NCI-H2081 (cell line): ENCODE measurements around the gene FBXL20.

ENCODE experiments used
- DNase-seq, 2 experiments: peaks; one replicate each; lab custom pipeline; 2025; lab: John Stamatoyannopoulos, UW

The FBXL20 gene

DNA sequence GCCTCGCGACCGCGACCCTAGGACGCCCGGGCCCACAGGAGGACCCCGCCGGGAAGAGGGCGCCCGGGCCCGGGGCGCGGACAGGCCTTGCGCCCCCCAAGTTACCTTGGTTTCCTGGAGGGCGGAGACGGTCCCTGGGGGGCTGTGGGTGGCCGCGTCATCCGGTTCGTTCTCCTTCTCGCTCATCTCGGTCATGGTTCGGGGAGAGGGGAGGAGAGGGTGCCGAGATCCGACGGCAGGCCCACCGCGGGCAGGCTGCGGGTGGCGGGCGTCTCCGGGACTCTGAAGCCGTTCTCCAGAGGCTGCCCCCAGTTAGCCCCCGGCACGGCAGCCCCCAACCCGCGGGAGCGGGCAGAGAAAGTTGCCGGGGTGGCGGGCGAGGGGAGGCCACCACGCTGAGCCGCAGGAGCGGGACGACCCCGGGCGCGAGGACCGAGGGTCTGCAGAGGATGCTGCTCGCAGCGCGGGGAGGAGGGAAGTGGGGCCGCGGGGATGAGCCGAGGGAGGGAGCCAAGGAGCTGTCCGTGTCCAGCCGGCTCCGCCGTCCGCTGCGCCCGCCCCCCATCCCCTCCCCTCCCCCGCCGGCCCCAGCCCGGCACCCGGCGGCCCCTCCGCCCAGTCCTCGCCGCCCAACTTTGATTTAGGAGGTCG is 176.0 kb downstream of the FBXL20 start, which contains the start of gene STAC2:
STAC2 (minus strand) TSS at position 638 of the 651 bp plus-strand sequence; CDS start at position 195, 443 bp downstream.
- no peak for DNase-seq

DNA sequence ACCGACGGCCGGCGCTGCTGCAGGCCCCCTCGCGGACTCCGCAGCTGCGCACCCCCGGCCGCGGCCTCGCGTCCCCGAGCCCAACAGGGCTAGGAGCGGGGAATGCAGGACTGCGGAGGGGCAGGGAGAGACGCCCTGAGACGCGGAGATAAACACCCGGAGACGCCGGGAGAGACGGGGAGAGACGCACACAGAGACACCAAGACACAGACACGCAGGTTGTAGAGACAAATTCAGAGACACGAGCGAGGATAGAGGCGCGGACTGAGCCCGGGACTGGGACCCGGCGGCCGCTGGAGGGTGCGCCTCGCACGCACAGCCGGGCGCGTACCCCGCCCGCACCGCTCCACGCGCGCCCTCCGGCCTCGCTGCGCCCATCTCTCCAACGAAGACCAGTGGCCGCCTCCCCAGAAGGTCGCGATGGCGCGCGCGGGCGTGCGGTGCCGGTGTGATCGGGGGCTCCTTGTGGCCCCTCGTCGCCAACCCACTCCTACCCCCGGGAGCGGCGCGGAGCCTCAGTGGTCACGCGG is 176.6 kb downstream of the FBXL20 start:
- no peak for DNase-seq

DNA sequence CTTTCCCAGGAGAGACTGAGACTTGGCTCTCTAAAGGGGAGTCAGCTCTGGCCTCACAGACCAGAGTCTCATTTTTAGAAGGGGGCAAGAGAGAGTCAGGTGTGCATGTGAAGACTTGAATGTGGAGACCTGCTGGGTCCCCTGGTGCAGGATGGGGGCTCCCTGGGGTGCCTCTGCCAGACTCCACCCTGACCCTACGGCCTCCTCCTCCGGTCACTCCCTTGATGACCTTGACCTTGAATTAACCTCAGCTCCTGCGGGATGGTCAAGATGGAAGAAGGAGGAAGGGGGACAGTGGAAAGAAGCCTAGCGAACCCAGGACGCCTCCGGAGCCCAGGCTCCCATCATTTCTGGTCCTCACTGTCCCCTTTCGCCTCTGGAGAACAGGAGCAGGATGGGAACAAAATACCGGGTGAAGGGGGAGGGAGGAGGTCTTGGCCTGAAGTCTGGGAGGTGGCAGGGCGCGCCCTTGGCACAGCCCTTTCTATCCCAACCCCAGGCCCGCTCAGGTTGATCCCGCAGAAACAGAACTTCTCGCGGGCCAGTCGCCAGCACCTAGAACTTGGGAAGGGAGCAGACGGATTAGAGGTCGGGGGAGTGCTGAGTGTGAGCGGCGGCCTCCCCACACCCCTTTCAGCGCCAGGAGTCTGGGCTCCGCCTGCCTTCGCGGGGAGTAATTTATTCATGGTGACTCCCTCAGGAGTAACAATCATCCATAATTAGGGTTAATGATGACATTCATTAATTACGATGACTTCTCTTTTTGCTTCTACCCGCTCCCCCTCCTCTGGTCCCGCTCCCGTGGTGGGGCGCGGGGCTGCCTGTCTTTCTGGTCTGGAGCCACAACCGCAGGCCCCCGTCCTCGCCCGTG is 177.3 kb downstream of the FBXL20 start:
- DNase-seq, result no peak

DNA sequence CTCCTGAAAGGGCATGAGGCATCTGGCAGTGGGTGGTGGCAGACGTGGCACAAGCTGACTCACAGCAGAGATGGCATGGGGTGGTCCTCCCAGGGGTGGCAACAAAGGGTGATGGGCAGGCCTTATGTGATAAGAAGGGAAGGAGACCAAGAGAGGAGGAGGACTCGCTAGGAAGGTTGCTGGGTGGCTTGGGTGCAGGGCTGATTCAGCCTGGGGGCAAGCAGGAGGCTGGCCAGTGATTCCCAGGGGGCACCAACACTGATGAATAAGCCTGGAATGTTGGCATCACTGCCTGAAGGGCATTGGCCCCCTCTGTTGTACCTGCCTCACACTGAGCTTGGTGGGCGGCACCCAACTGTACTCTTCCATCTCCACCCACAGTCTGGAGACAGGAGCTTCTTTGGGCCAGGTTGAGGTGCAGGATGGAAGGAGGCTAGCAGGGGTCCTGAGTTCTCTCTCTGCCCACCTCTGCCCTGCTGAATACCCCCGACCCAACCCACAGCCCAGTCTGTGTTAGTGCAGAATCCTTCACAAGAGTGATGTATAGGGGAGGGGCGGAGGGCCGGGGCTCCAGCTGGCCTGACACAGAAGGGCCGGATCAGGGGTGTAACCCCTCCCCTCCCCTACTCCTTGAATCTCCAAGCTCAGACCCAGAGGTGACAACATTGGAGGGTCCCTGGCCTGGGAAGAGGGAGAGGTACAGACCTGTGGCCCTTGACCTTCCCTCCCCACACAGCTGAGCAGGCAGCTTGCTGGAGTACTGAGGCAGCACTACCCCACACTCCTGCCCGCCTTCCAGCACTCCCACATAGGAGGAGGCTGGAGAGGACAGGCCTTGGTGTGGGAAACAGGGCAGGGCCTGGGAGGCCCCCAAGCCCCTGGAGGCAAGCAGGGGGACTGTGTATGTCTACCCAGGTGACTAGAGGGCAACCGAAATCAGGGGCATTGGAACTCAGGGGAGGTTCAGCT is 178.3 kb downstream of the FBXL20 start:
- DNase-seq, result no peak

- DNase-seq, result no peak
Measured at GRCh38 chr17:39222151-39222550, 179.3 kb downstream of the FBXL20 start.

DNA sequence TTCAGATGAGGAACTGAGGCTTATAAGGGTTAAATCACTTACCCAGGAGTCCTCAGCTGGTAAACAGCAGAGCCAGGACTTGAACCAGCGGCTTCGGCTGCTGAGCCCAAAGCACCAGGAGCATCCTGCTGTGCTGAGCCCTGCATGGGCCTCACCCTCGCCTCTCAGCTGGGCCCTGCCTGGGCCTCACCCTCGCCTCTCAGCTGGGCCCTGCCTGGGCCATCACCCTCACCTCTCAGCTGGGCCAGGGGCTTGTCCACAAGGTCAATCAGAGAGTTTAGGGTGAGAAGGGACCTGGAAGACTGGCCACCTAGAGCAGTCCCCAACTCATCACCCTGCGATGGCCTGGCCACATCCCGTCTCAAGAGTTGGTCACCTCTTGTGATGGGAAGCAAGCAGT is 179.9 kb downstream of the FBXL20 start:
- DNase-seq, result no peak

DNA sequence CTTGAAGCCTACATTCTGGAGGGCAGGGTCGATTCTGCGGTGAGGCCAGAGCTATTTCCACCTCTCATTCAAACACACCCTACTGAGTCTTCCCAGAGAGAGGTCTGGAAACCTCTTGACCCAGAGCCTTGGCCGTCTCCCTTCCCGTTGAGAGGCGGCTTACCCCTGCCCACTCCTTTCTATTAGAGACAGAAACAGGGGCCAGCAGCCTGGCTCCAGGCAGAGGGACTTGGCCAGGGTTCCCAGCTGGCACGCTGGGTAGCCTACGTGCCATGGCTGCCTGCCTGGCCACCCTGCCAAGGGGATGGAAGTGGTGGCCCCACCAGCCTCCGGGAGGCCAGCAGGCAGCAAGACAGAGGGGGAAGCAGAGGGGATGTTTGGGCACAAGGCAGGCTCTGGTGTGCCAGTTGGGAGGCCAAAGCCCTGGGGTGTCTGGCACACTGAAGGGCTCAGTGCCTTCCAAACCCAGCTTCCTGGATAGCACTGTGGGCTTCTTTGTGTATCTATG is 181.7 kb downstream of the FBXL20 start:
- DNase-seq, result no peak

DNA sequence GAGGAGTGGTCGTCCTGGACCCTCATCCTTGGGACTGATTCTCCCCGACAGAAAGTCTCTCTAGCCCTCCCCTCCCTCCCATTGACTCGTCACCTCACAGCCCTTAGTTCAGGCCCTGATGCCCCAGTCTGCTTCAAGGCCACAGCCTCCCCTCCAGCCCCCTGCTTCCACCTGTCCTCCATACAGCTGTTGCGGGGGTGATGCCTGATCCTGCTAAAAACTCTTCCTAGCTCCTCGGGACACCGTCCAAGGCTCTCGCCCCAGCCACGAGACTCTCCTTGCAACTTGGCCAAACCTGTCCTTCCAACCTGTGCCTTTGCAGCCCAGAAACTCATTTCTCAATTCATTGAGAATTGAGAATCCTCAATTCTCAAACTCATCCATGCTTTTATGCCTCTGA is 182.5 kb downstream of the FBXL20 start:
- no peak for DNase-seq

GRCh38 chr17:39217734-39218369 is 183.6 kb downstream of the FBXL20 start:
- DNase-seq, result no peak

DNA sequence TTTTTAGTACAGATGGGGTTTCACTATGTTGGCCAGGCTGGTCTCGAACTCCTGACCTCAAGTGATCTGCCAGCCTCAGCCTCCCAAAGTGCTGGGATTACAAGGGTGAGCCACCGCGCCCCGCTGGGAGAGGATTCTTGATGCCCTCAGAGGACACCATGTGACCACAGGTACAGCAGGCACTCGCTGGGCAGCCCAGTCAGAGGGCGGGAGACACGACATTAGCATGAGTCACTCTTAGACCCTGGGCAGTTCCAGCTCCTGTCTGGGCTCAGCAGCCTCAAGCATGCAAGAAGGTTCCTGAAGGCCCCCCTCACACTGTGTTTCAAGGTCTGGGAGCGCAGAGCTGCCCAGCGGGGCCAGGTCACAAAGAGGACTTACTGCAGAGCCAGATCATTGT is 187.6 kb downstream of the FBXL20 start:
- DNase-seq, result no peak

DNA sequence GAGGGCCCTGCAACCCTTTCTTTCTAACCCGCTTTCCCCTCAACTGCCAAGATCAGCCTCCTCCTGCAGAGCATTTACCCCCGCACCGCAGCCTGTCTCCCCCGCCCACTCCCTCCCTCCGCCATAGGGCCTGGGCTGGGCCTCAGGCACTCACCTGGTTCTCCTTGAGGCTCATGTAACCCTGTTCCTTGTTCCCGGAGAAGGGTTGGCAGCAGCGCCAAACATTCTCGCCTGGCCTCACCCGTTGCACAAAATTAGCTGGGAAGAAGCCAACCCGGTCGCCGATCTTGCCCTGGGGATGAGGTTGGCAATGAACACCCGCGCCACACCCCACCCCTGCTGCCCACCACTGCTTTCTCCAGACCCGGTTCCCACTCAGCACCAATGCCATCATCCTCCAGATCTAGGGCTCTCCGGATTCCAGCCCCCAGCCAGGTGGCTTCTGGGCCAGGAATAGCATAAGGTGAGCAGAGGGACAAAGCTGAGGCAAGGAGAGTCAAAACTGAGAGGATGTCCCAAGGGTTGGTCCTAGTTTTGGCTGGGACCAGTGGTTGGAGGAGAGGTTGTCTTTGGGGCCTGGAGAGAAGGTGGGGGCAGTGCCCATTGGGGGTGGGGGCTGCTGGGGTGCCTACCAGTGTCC is 188.5 kb downstream of the FBXL20 start:
- no peak for DNase-seq

DNA sequence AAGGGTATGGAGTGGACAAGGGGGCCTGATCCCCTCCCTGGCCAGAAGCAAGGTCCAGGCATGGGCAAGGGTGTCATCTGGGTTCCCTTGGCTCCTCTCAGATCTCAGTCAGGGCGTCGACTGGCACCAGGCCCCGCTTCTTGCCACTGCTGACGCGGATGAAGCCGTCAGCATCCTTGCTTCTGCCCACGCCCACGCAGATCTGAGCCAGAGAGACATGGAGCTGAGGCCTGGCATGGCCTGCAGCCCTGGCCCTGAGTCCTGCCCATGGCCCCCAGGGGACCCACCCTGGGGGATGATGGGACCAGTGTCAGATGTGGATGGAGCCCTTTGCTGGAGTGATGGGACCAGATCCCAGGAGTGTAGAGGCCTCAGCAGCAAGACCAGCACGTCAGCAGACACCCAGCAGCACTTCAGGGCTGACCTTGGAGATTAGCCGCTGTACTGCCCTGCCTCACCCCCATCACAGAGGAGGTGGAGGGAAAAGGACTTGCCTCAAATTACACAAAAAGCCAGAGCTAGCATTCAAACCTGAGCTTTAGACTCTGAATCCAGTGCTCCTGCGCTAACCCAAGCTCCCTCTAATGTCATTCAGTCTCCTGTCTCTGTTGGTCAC is 189.1 kb downstream of the FBXL20 start:
- no peak for DNase-seq

- no peak for DNase-seq
Measured at GRCh38 chr17:39210093-39210434, 191.4 kb downstream of the FBXL20 start.

DNA sequence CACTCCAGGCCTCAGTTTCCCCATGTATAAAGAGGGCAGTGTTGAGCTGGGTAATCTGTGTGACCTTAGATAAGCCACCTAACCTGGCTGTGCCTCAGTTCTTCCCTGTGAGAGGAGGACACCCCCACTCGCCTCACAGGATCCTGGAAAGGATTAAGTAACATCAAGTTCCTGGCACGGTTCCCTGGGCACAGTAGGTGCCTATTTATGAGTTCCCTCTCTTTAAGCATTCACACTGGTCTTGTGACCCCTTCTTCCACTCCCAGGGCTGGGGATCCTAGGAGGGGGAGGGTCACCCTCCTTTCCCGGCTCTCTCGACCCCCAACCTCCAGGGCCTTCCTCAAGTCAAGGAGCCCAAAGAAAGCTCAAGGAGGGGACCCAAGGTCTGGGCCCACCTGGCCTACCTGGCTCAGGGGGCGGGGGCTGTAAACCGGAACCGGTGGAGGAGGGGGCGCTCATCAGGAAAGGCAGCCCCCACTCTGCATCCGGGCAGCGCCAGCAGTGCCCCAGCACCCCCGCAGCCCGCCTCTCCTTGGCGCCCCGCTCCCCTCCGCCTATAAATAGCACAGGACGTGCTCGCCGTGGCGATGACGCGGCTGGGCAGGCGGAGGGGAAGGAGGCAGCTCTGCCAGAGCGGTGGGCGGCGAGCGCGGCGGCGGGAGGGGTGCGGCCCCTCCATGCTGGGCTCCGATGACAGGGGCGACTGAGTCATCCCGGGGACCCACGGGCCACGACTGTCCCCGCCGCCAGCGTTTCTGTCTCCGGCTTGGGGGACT is 191.9 kb downstream of the FBXL20 start:
- no peak for DNase-seq

- no peak for DNase-seq
Measured at GRCh38 chr17:39208893-39209292, 192.5 kb downstream of the FBXL20 start.

GRCh38 chr17:39208136-39208535 is 193.3 kb downstream of the FBXL20 start:
- no peak for DNase-seq

GRCh38 chr17:39205112-39205526 is 196.3 kb downstream of the FBXL20 start:
- no peak for DNase-seq

GRCh38 chr17:39204245-39204644 is 197.2 kb downstream of the FBXL20 start:
- no peak for DNase-seq
